HCT116 (cell line): ENCODE measurements around the gene GCNT2. TPM values are rescaled to one million over a fixed set of nuclear protein-coding genes. Genes with fewer than 3 reads are reported as not detected.

Source experiments
- ATAC-seq: fragments of 200-7000 bp; cut with Tn5 transposase; 2 replicates; pipeline ENCODE4 v1.9.1; 2020; ENCODE audit warnings: mild to moderate bottlenecking, moderate library complexity
- BruUV-seq: library from RNA; stranded (reverse); fragments of 400-500 nt; replicated peaks from 2 replicates; lab custom pipeline; 2021; lab: Mats Ljungman, UMichigan
- CTCF ChIA-PET: fragments of 300-600 bp; sonication (Branson Sonifier 250); formaldehyde crosslinking; loops from one replicate; lab custom pipeline; 2021; ENCODE audit warnings: antibody characterized with exemption; lab: Charles Lee
- POLR2A ChIA-PET: fragments of 300-600, 350-600 bp; sonication (Branson Sonifier 250); formaldehyde crosslinking; loops from one replicate; lab custom pipeline; 2021; ENCODE audit warnings: antibody characterized with exemption; lab: Charles Lee
- RAD21 ChIA-PET, 2 experiments: fragments of 300-600 bp; sonication (Branson Sonifier 250); formaldehyde crosslinking; loops; one replicate each; lab custom pipeline; 2023; ENCODE audit warnings: low total read pairs in 2 of 2; ENCODE audit not compliant: uncharacterized antibody in 2 of 2, unreplicated experiment in 2 of 2, low non-redundant PET in 1 of 2; lab: Charles Lee
- DNase-seq: peaks from one replicate; pipeline ENCODE4 v3.0.0-alpha.2; 2010; ENCODE audit warnings: low read depth, low spot score
- H2AFZ ChIP-seq: fragments of 200-600 bp; shearing (Covaris generic), sonication (generic); 2 replicates; pipeline ENCODE4 v1.6.1; 2017; ENCODE audit warnings: low read depth, mixed run types, mixed read lengths, antibody characterized with exemption, low read length; ENCODE audit not compliant: poor library complexity, severe bottlenecking
- H3K27ac ChIP-seq: 2 replicates; pipeline ENCODE4 v1.5.1; 2012; ENCODE audit warnings: low read depth, low read length
- H3K27me3 ChIP-seq: fragments of 200-600 bp; sonication (generic); 2 replicates; pipeline ENCODE4 v1.6.1; 2016; ENCODE audit warnings: mixed run types, low read length, mixed read lengths; ENCODE audit not compliant: insufficient read depth
- H3K36me3 ChIP-seq, 2 experiments: fragments of 200-500 bp in 1 of 2; fragments of 200-600 bp in 1 of 2; sonication (Bioruptor generic) in 1 of 2; sonication (generic) in 1 of 2; 2 replicates each; pipeline versions ENCODE4 v1.5.1 to v1.6.1; 2014 to 2016; ENCODE audit warnings: low read length in 2 of 2, inconsistent platforms in 1 of 2, mixed read lengths in 1 of 2, mixed run types in 1 of 2; ENCODE audit not compliant: insufficient read depth in 2 of 2, control insufficient read depth in 1 of 2
- H3K4me1 ChIP-seq, 2 experiments: fragments of 200-600 bp in 1 of 2; sonication (generic) in 1 of 2; 2 replicates each; pipeline versions ENCODE4 v1.5.1 to v1.6.1; 2012 to 2017; ENCODE audit warnings: low read length in 2 of 2, inconsistent platforms in 1 of 2, mild to moderate bottlenecking in 1 of 2, mixed read lengths in 1 of 2, mixed run types in 1 of 2, moderate library complexity in 1 of 2; ENCODE audit not compliant: insufficient read depth in 2 of 2, control insufficient read depth in 1 of 2
- H3K4me2 ChIP-seq: fragments of 200-600 bp; sonication (generic); 2 replicates; pipeline ENCODE4 v1.6.1; 2017; ENCODE audit warnings: mixed run types, low read length, mixed read lengths
- H3K4me3 ChIP-seq, 2 experiments: fragments of 200-600 bp in 1 of 2; sonication (generic) in 1 of 2; replicated peaks in 1 of 2; 2 replicates each; pipeline ENCODE4 v1.5.1; 2011 to 2016; ENCODE audit warnings: low read length in 2 of 2, control low read depth in 1 of 2, low read depth in 1 of 2, mild to moderate bottlenecking in 1 of 2, mixed read lengths in 1 of 2, mixed run types in 1 of 2
- H3K79me2 ChIP-seq: fragments of 200-600 bp; sonication (generic); 2 replicates; pipeline ENCODE4 v1.6.1; 2017; ENCODE audit warnings: mild to moderate bottlenecking, mixed run types, low read length, moderate library complexity, mixed read lengths; ENCODE audit not compliant: insufficient read depth
- H3K9ac ChIP-seq: fragments of 200-600 bp; sonication (generic); 2 replicates; pipeline ENCODE4 v1.6.1; 2016; ENCODE audit warnings: low read length, mixed read lengths
- H3K9me2 ChIP-seq: fragments of 200-600 bp; sonication (generic), shearing (Covaris generic); 2 replicates; pipeline ENCODE4 v1.6.1; 2017; ENCODE audit warnings: mixed run types, mild to moderate bottlenecking, moderate library complexity; ENCODE audit not compliant: insufficient read depth
- H3K9me3 ChIP-seq, 2 experiments: fragments of 200-500 bp in 1 of 2; fragments of 200-600 bp in 1 of 2; sonication (Bioruptor generic) in 1 of 2; sonication (generic) in 1 of 2; 2 replicates each; pipeline ENCODE4 v1.6.1; 2014 to 2017; ENCODE audit warnings: low read length in 2 of 2, mixed read lengths in 2 of 2, inconsistent platforms in 1 of 2, low read depth in 1 of 2, mild to moderate bottlenecking in 1 of 2, mixed run types in 1 of 2, moderate library complexity in 1 of 2; ENCODE audit not compliant: control insufficient read depth in 1 of 2, insufficient read depth in 1 of 2
- H4K20me1 ChIP-seq: fragments of 200-600 bp; sonication (generic), shearing (Covaris generic); 2 replicates; pipeline ENCODE4 v1.6.1; 2017; ENCODE audit warnings: mixed run types, mild to moderate bottlenecking, moderate library complexity; ENCODE audit not compliant: insufficient read depth
- ELF1 ChIP-seq: IDR thresholded peaks from 2 replicates; pipeline ENCODE4 v1.6.1; 2012; ENCODE audit warnings: low read depth, borderline replicate concordance
- REST ChIP-seq: IDR thresholded peaks from 2 replicates; pipeline ENCODE4 v1.6.1; 2012; ENCODE audit warnings: low read depth
- ZBTB33 ChIP-seq: IDR thresholded peaks from 2 replicates; pipeline ENCODE4 v1.6.1; 2011; ENCODE audit warnings: mild to moderate bottlenecking, low read length, moderate library complexity; ENCODE audit not compliant: insufficient replicate concordance; ENCODE audit errors: extremely low read depth
- intact Hi-C: fragments of 100-400 bp; cut with micrococcal nuclease; formaldehyde crosslinking; loops from 2 replicates; pipeline ENCODE4 v1.10.0; 2022
- total RNA-seq: library from RNA; stranded (reverse); gene quantifications from one replicate; pipeline ENCODE4 v1.2.1, GENCODE V29; 2021; ENCODE audit not compliant: unreplicated experiment

The GCNT2 gene
- total RNA-seq, 1 experiment from 2014 or later: 0.74 TPM

- no peak overlapping the region for H3K4me3 ChIP-seq
- H3K9me2 ChIP-seq: no peaks in the 10 kb centered on the region
- no TSS peak for BruUV-seq
- H3K9ac ChIP-seq: no peak overlapping the region
- RAD21 ChIA-PET: no interaction called here
- no peaks in the 10 kb centered on the region for H4K20me1 ChIP-seq
- H3K4me2 ChIP-seq: no peak overlapping the region
- POLR2A ChIA-PET: no interaction called here
- no peaks in the 10 kb centered on the region for H3K4me1 ChIP-seq
- no peak overlapping the region for H2AFZ ChIP-seq
- ATAC-seq (no peak), DNase-seq (no peak)
- H3K27ac ChIP-seq: no peak overlapping the region
- no peaks in the 10 kb centered on the region for H3K36me3 ChIP-seq
- CTCF ChIA-PET: no interaction called here
- intact Hi-C loops: no loop called here
- no peaks in the 10 kb centered on the region for H3K9me3 ChIP-seq
- no peaks in the 10 kb centered on the region for H3K79me2 ChIP-seq
- no peaks in the 10 kb centered on the region for H3K27me3 ChIP-seq
- TF ChIP-seq ELF1: no peak
- TF ChIP-seq REST: no peak
- TF ChIP-seq ZBTB33: no peak
Observed at GRCh38 chr6:10617008-10617696, 96.0 kb downstream of the GCNT2 start.
